HepG2 (cell line): ENCODE measurements around the gene XPNPEP2. TPM values are rescaled to one million over a fixed set of nuclear protein-coding genes. Genes with fewer than 3 reads are reported as not detected.

Experiments used
- ATAC-seq: fragments of 200-7000 bp; cut with Tn5 transposase; 3 replicates; pipeline ENCODE4 v1.9.1; 2020; ENCODE audit warnings: mild to moderate bottlenecking, moderate library complexity
- BruUV-seq: library from RNA; stranded (reverse); fragments of 400-500 nt; replicated peaks from 2 replicates; lab custom pipeline; 2021; lab: Mats Ljungman, UMichigan
- CTCF ChIA-PET: fragments of 300-600 bp; formaldehyde crosslinking; extraction: SDS; loops from one replicate; lab custom pipeline; 2021; ENCODE audit warnings: low total read pairs, inconsistent platforms, low intra/inter-chr PET ratio; lab: Yijun Ruan, JAX
- POLR2A ChIA-PET: fragments of 350-600 bp; sonication (Branson Sonifier 250); formaldehyde crosslinking; loops from one replicate; lab custom pipeline; 2020; ENCODE audit warnings: antibody characterized with exemption, inconsistent platforms; lab: Yijun Ruan, JAX
- DNase-seq: peaks from one replicate; pipeline ENCODE4 v3.0.0-alpha.2; 2015; ENCODE audit warnings: low spot score
- FAIRE-seq: peaks from 3 replicates; lab custom pipeline; 2011; peaks lifted over from hg19 to GRCh38; lab: Jason Lieb, UNC
- H2AFZ ChIP-seq: one replicate; pipeline ENCODE4 v1.6.1; 2011; ENCODE audit warnings: low read length, inconsistent platforms
- H3K27ac ChIP-seq: fragments of 300-600 bp; 3 replicates; pipeline ENCODE4 v1.8.0; 2011; ENCODE audit warnings: mixed run types, mild to moderate bottlenecking, mixed read lengths, low read length, inconsistent platforms; ENCODE audit not compliant: insufficient read depth; ENCODE audit errors: extremely low read length
- H3K27me3 ChIP-seq, 2 experiments: fragments of 200-600 bp in 1 of 2; 2 replicates in 1 of 2; 3 replicates in 1 of 2; pipeline versions ENCODE4 v1.6.0 to v1.8.0; 2011; ENCODE audit warnings: low read length in 2 of 2, mild to moderate bottlenecking in 2 of 2, moderate library complexity in 2 of 2, inconsistent platforms in 1 of 2; ENCODE audit not compliant: insufficient read depth in 2 of 2, control insufficient read depth in 1 of 2
- H3K36me3 ChIP-seq, 2 experiments: fragments of 200-600 bp in 1 of 2; replicated peaks in 1 of 2; 2 replicates in 1 of 2; 3 replicates in 1 of 2; pipeline versions ENCODE4 v1.5.1 to v1.8.0; 2011; ENCODE audit warnings: low read length in 2 of 2, inconsistent platforms in 1 of 2; ENCODE audit not compliant: insufficient read depth in 2 of 2, control insufficient read depth in 1 of 2
- H3K4me1 ChIP-seq: 2 replicates; pipeline ENCODE4 v1.5.1; 2012; ENCODE audit warnings: low read length, inconsistent platforms; ENCODE audit not compliant: insufficient read depth
- H3K4me2 ChIP-seq: 2 replicates; pipeline ENCODE4 v1.6.0; 2011; ENCODE audit warnings: low read depth, low read length, inconsistent platforms
- H3K4me3 ChIP-seq, 3 experiments: fragments of 200-600 bp in 1 of 3; sonication (generic), shearing (Covaris generic) in 1 of 3; replicated peaks in 1 of 3; 2 replicates each; pipeline ENCODE4 v1.5.1; 2011 to 2016; ENCODE audit warnings: low read length in 3 of 3, inconsistent platforms in 2 of 3, low read depth in 2 of 3, mild to moderate bottlenecking in 2 of 3, control low read depth in 1 of 3, mixed read lengths in 1 of 3; ENCODE audit not compliant: insufficient read depth in 1 of 3
- H3K79me2 ChIP-seq: one replicate; pipeline ENCODE4 v1.6.1; 2011; ENCODE audit warnings: low read length, inconsistent platforms; ENCODE audit not compliant: insufficient read depth
- H3K9ac ChIP-seq: 2 replicates; pipeline ENCODE4 v1.6.0; 2011; ENCODE audit warnings: mild to moderate bottlenecking, low read depth, low read length, inconsistent platforms; ENCODE audit not compliant: insufficient read depth
- H3K9me3 ChIP-seq: 2 replicates; pipeline ENCODE4 v1.5.1; 2012; ENCODE audit warnings: mild to moderate bottlenecking, low read length
- H4K20me1 ChIP-seq: 2 replicates; pipeline ENCODE4 v1.6.0; 2011; ENCODE audit warnings: inconsistent platforms, mild to moderate bottlenecking, low read length, moderate library complexity; ENCODE audit not compliant: insufficient read depth
- ARNT2 ChIP-seq: sonication (generic); formaldehyde crosslinking; IDR thresholded peaks from 2 replicates; pipeline ENCODE4 v1.8.0; 2022; ENCODE audit warnings: mild to moderate bottlenecking, low read depth, missing genetic modification reagents, moderate library complexity
- BRCA1 ChIP-seq: sonication (generic); formaldehyde crosslinking; IDR thresholded peaks from 2 replicates; pipeline ENCODE4 v1.4.0; 2020; ENCODE audit warnings: missing genetic modification reagents
- CBX5 ChIP-seq: sonication (generic); formaldehyde crosslinking; IDR thresholded peaks from 2 replicates; pipeline ENCODE4 v1.4.0; 2020; ENCODE audit warnings: missing genetic modification reagents, borderline replicate concordance
- EP300 ChIP-seq, 3 experiments: sonication (generic) in 1 of 3; formaldehyde crosslinking in 1 of 3; IDR thresholded peaks; 2 replicates each; pipeline versions ENCODE4 v1.5.1 to v1.6.1; 2011 to 2020; ENCODE audit warnings: low read depth in 2 of 3, low read length in 2 of 3, borderline replicate concordance in 1 of 3, improper control_type of control experiment in 1 of 3, mild to moderate bottlenecking in 1 of 3, missing genetic modification reagents in 1 of 3, moderate library complexity in 1 of 3
- MEIS1 ChIP-seq: sonication (generic); formaldehyde crosslinking; IDR thresholded peaks from 2 replicates; pipeline ENCODE4 v1.9.0; 2021; ENCODE audit warnings: mild to moderate bottlenecking, missing genetic modification reagents, moderate library complexity, borderline replicate concordance
- NFKBIZ ChIP-seq: IDR thresholded peaks from 2 replicates; pipeline ENCODE4 v1.6.1; 2018; ENCODE audit warnings: missing genetic modification reagents, missing compliant biosample characterization
- TMF1 ChIP-seq: sonication (generic); formaldehyde crosslinking; IDR thresholded peaks from 2 replicates; pipeline ENCODE4 v1.8.1; 2022; ENCODE audit warnings: low read depth, missing genetic modification reagents
- ZNF180 ChIP-seq: sonication (generic); formaldehyde crosslinking; IDR thresholded peaks from 2 replicates; pipeline ENCODE4 v1.4.0; 2020; ENCODE audit warnings: low read depth, missing genetic modification reagents, borderline replicate concordance
- ZNF20 ChIP-seq: sonication (generic); formaldehyde crosslinking; IDR thresholded peaks from 2 replicates; pipeline ENCODE4 v1.4.0; 2020; ENCODE audit warnings: mild to moderate bottlenecking, moderate library complexity, missing genetic modification reagents
- ZNF432 ChIP-seq: sonication (generic); formaldehyde crosslinking; IDR thresholded peaks from 2 replicates; pipeline ENCODE4 v1.5.0; 2020; ENCODE audit warnings: missing genetic modification reagents, mild to moderate bottlenecking, borderline replicate concordance
- WGBS: methylation state at CpG from one replicate; pipeline ENCODE4 v1.1.6; 2017; ENCODE audit warnings: low lambda C conversion rate; 5-methylcytosine and 5-hydroxymethylcytosine counted together
- in situ Hi-C: cut with HindIII; loops from 2 replicates; pipeline ENCODE4 v1.10.0; 2017; ENCODE audit warnings: low pct_unique_long_range_greater_than_20kb; ENCODE audit not compliant: extremely low pct_ligation_motif_present
- intact Hi-C: fragments of 100-400 bp; cut with micrococcal nuclease; formaldehyde crosslinking; loops from one replicate; pipeline ENCODE4 v1.10.0; 2022; ENCODE audit not compliant: unreplicated experiment
- polyA plus RNA-seq, 8 experiments: library from polyadenylated mRNA; depleted of rRNA in 3 of 8; stranded (reverse) in 7 of 8; unstranded in 1 of 8; fragments of >200 nt; fragmentation: Illumina TruSeq in 4 of 8; extraction: Trizol in 4 of 8; gene quantifications; 2 replicates each; pipeline versions ENCODE4 v1.2.1 to v1.2.3, GENCODE V29; 2011 to 2016; ENCODE audit warnings: low read depth in 4 of 8, missing spikeins in 1 of 8, mixed read lengths in 1 of 8; ENCODE audit not compliant: insufficient read depth in 1 of 8
- total RNA-seq, 5 experiments: library from RNA; depleted of rRNA; stranded (reverse); fragments of >200 nt; fragmentation: Illumina TruSeq; extraction: Trizol; gene quantifications; 2 replicates each; pipeline ENCODE4 v1.2.3, GENCODE V29; 2016; ENCODE audit warnings: low read depth in 1 of 5
- TF ChIP-seq, protein P1 (sequence below): sonication (generic); formaldehyde crosslinking; IDR thresholded peaks from 2 replicates; pipeline ENCODE4 v1.5.0; 2020; ENCODE audit warnings: mild to moderate bottlenecking, missing genetic modification reagents
- TF ChIP-seq, protein P2 (sequence below): sonication (generic); formaldehyde crosslinking; IDR thresholded peaks from 2 replicates; pipeline ENCODE4 v1.4.0; 2020; ENCODE audit warnings: missing genetic modification reagents
- TF ChIP-seq, protein P3 (sequence below): sonication (generic); formaldehyde crosslinking; IDR thresholded peaks from 2 replicates; pipeline ENCODE4 v1.4.0; 2020; ENCODE audit warnings: missing genetic modification reagents

XPNPEP2 gene
- total and polyA plus RNA-seq, 2 of the 13 experiments (the other 11 are each of a cell fraction or from before 2014, with no cell fraction given): 1.1 to 1.8 TPM

DNA sequence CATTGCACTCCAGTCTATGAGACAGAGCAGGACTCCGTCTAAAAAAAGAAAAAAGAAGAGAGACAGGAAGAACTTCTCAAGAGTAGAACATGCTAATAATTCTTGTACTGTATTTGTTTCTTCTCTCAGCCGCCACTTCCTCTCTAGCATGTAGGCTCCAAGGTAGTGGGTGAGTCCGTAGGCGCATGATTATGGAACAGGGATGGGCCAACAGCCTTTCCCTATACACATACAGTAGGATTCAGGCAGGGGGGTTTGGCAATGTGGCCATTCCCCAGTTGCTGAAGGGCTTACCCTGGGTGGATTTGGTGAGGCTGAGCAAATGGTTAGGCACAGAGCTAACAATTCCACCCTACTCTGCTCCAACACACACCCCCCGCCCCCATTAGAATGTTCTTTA is 49.0 kb upstream of the XPNPEP2 start:
- Histone ChIP-seq H3K9me3 (no peaks in the 10 kb centered on the region), H3K9ac (no peak overlapping the region), H3K4me2 (no peak overlapping the region), H4K20me1 (no peaks in the 10 kb centered on the region), H3K79me2 (no peaks in the 10 kb centered on the region), H2AFZ (no peak overlapping the region), H3K36me3 (no peaks in the 10 kb centered on the region), H3K4me1 (peaks cover 30% of the 10 kb centered on the region), H3K27ac (no peak overlapping the region), H3K27me3 (no peaks in the 10 kb centered on the region), H3K4me3 (no peak overlapping the region)
- in situ Hi-C loops: no loop called here
- WGBS: 80% methylated on average over 4 of the region's 5 CpGs
- POLR2A ChIA-PET: no interaction called here
- no peak for FAIRE-seq
- DNase-seq: no peak
- ATAC-seq: no peak
- CTCF ChIA-PET: no interaction called here
- TF ChIP-seq CBX5 (CRISPR knock-in tag): no peak
- intact Hi-C loops: no loop called here
- BruUV-seq: no TSS peak

DNA sequence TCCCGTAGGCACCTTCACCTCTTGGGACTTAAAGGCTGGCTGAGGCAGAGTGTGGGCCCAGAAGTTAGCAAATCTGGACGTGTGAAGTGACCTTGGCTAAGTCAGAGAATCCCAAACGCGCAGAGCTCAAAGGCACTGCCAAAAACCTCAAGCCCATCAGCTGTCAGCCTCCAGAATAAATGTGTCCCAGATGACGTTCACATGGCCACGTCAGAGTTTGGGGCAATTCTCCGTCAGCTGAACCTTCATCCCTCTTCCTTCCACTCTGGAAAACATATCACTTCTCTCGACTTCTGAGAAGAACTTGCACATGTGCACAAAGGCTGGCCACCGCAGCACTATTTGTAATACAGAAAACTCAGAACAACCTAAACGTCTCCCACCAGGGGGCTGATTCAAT is 48.3 kb upstream of the XPNPEP2 start:
- FAIRE-seq (no peak), DNase-seq (no peak), ATAC-seq (no peak)
- no peak overlapping the region for H3K9ac ChIP-seq
- no peaks in the 10 kb centered on the region for H3K36me3 ChIP-seq
- no peak overlapping the region for H2AFZ ChIP-seq
- no peak overlapping the region for H3K27ac ChIP-seq
- H3K4me1 ChIP-seq: peaks cover 30% of the 10 kb centered on the region
- H4K20me1 ChIP-seq: no peaks in the 10 kb centered on the region
- ChIA-PET POLR2A (no interaction called here), CTCF (no interaction called here)
- H3K4me3 ChIP-seq: no peak overlapping the region
- TF ChIP-seq, protein P1, sequence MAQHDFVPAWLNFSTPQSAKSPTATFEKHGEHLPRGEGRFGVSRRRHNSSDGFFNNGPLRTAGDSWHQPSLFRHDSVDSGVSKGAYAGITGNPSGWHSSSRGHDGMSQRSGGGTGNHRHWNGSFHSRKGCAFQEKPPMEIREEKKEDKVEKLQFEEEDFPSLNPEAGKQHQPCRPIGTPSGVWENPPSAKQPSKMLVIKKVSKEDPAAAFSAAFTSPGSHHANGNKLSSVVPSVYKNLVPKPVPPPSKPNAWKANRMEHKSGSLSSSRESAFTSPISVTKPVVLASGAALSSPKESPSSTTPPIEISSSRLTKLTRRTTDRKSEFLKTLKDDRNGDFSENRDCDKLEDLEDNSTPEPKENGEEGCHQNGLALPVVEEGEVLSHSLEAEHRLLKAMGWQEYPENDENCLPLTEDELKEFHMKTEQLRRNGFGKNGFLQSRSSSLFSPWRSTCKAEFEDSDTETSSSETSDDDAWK (CRISPR knock-in tag): no peak
- TF ChIP-seq ZNF20 (CRISPR knock-in tag) (no peak), EP300 (IDR thresholded peaks at IDR 0.05; ENCODE audit: low read depth in 2 of 2, low read length in 2 of 2) (no peak), EP300 (CRISPR knock-in tag; IDR thresholded peaks at IDR 0.05; ENCODE audit: borderline replicate concordance) (no peak), ARNT2 (CRISPR knock-in tag) (no peak), MEIS1 (CRISPR knock-in tag) (no peak), NFKBIZ (CRISPR knock-in tag) (no peak), BRCA1 (CRISPR knock-in tag) (no peak), TMF1 (CRISPR knock-in tag) (no peak), ZNF432 (CRISPR knock-in tag) (no peak), ZNF180 (CRISPR knock-in tag) (no peak)
- TF ChIP-seq, protein P2, sequence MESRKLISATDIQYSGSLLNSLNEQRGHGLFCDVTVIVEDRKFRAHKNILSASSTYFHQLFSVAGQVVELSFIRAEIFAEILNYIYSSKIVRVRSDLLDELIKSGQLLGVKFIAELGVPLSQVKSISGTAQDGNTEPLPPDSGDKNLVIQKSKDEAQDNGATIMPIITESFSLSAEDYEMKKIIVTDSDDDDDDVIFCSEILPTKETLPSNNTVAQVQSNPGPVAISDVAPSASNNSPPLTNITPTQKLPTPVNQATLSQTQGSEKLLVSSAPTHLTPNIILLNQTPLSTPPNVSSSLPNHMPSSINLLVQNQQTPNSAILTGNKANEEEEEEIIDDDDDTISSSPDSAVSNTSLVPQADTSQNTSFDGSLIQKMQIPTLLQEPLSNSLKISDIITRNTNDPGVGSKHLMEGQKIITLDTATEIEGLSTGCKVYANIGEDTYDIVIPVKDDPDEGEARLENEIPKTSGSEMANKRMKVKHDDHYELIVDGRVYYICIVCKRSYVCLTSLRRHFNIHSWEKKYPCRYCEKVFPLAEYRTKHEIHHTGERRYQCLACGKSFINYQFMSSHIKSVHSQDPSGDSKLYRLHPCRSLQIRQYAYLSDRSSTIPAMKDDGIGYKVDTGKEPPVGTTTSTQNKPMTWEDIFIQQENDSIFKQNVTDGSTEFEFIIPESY (CRISPR knock-in tag): no peak
- TF ChIP-seq, protein P3, sequence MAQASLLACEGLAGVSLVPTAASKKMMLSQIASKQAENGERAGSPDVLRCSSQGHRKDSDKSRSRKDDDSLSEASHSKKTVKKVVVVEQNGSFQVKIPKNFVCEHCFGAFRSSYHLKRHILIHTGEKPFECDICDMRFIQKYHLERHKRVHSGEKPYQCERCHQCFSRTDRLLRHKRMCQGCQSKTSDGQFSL: no peak
- TF ChIP-seq, all 625 proteins: peak for 0
- no peaks in the 10 kb centered on the region for H3K27me3 ChIP-seq
- H3K4me2 ChIP-seq: no peak overlapping the region
- in situ Hi-C loops: no loop called here
- H3K9me3 ChIP-seq: no peaks in the 10 kb centered on the region
- no TSS peak for BruUV-seq
- WGBS: 19% methylated on average over 4 of the region's 10 CpGs
- H3K79me2 ChIP-seq: no peaks in the 10 kb centered on the region
- intact Hi-C loops: no loop called here
